GM12878 (cell line): ENCODE results near the gene SMIM44. TPM values are rescaled to one million over a fixed set of nuclear protein-coding genes. Genes with fewer than 3 reads are reported as not detected.

Source experiments
- ATAC-seq: fragments of 200-7000 bp; cut with Tn5 transposase; 3 replicates; pipeline ENCODE4 v1.9.1; 2020; ENCODE audit warnings: mild to moderate bottlenecking, moderate library complexity
- BruUV-seq: library from RNA; stranded (reverse); fragments of 400-500 nt; replicated peaks from 2 replicates; lab custom pipeline; 2021; lab: Mats Ljungman, UMichigan
- CTCF ChIA-PET: fragments of 300-600 bp; sonication (Branson Sonifier 250); formaldehyde crosslinking; extraction: SDS; loops from one replicate; lab custom pipeline; 2021; ENCODE audit warnings: inconsistent platforms; lab: Yijun Ruan, JAX
- POLR2A ChIA-PET: fragments of 350-600 bp; formaldehyde crosslinking; extraction: SDS; loops from one replicate; lab custom pipeline; 2021; ENCODE audit warnings: inconsistent platforms; lab: Charles Lee
- RAD21 ChIA-PET: fragments of 300-600 bp; sonication (Branson Sonifier 250); formaldehyde crosslinking; loops from one replicate; lab custom pipeline; 2023; ENCODE audit warnings: antibody characterized with exemption; ENCODE audit not compliant: unreplicated experiment; lab: Charles Lee
- SMC1A ChIA-PET: fragments of 300-600 bp; sonication (Branson Sonifier 250); formaldehyde crosslinking; loops from one replicate; lab custom pipeline; 2023; ENCODE audit not compliant: unreplicated experiment, uncharacterized antibody; lab: Charles Lee
- DNase-seq: peaks from one replicate; pipeline ENCODE4 v3.0.0-alpha.2; 2011; ENCODE audit warnings: low read depth, low spot score
- FAIRE-seq: peaks from 3 replicates; lab custom pipeline; 2011; peaks lifted over from hg19 to GRCh38; lab: Jason Lieb, UNC
- H2AFZ ChIP-seq: 2 replicates; pipeline ENCODE4 v1.6.0; 2011; ENCODE audit warnings: low read depth, low read length, control low read depth; ENCODE audit not compliant: control insufficient read depth
- H3K27ac ChIP-seq: 2 replicates; pipeline ENCODE4 v1.5.1; 2011; ENCODE audit warnings: control low read depth; ENCODE audit not compliant: control insufficient read depth, insufficient read depth
- H3K27me3 ChIP-seq, 2 experiments: replicated peaks in 1 of 2; 2 replicates each; pipeline versions ENCODE4 v1.6.0 to v1.6.1; 2011; ENCODE audit warnings: low read length in 1 of 2; ENCODE audit not compliant: control insufficient read depth in 2 of 2, insufficient read depth in 2 of 2
- H3K36me3 ChIP-seq, 2 experiments: 2 replicates each; pipeline ENCODE4 v1.5.1; 2011; ENCODE audit warnings: low read length in 1 of 2; ENCODE audit not compliant: control insufficient read depth in 2 of 2, insufficient read depth in 2 of 2
- H3K4me1 ChIP-seq: 2 replicates; pipeline ENCODE4 v1.6.1; 2011; ENCODE audit warnings: mild to moderate bottlenecking, low read length, moderate library complexity, mixed read lengths; ENCODE audit not compliant: control insufficient read depth, insufficient read depth
- H3K4me2 ChIP-seq: 2 replicates; pipeline ENCODE4 v1.6.0; 2011; ENCODE audit warnings: control low read depth; ENCODE audit not compliant: control insufficient read depth, insufficient read depth
- H3K4me3 ChIP-seq: fragments of 200-600 bp; sonication (generic); 2 replicates; pipeline ENCODE4 v1.5.1; 2016
- H3K79me2 ChIP-seq: 2 replicates; pipeline ENCODE4 v1.6.0; 2011; ENCODE audit warnings: low read length; ENCODE audit not compliant: control insufficient read depth, insufficient read depth
- H3K9ac ChIP-seq: 2 replicates; pipeline ENCODE4 v1.8.0; 2011; ENCODE audit warnings: low read length, control low read depth, mixed read lengths; ENCODE audit not compliant: control insufficient read depth, insufficient read depth
- H3K9me3 ChIP-seq: replicated peaks from 3 replicates; pipeline ENCODE4 v1.5.1; 2011; ENCODE audit warnings: mild to moderate bottlenecking, low read length; ENCODE audit not compliant: control insufficient read depth, insufficient read depth
- H4K20me1 ChIP-seq: 2 replicates; pipeline ENCODE4 v1.6.0; 2011; ENCODE audit not compliant: control insufficient read depth, insufficient read depth
- BHLHE40 ChIP-seq, 2 experiments: fragments of 450-650 bp in 1 of 2; IDR thresholded peaks; 2 replicates each; pipeline ENCODE4 v1.6.1; 2011 to 2017; ENCODE audit warnings: low read depth in 2 of 2, borderline replicate concordance in 1 of 2, improper control_type of control experiment in 1 of 2, low read length in 1 of 2, mild to moderate bottlenecking in 1 of 2
- E4F1 ChIP-seq: fragments of 450-650 bp; IDR thresholded peaks from 2 replicates; pipeline ENCODE4 v1.6.1; 2018; ENCODE audit warnings: borderline replicate concordance, mild to moderate bottlenecking; ENCODE audit not compliant: partially characterized antibody
- EGR1 ChIP-seq, 2 experiments: IDR thresholded peaks; 1 replicate in 1 of 2; 2 replicates in 1 of 2; pipeline ENCODE4 v1.6.1; 2011 to 2012; ENCODE audit warnings: low read depth in 2 of 2, low read length in 2 of 2, borderline replicate concordance in 1 of 2, mild to moderate bottlenecking in 1 of 2, moderate library complexity in 1 of 2
- FOXM1 ChIP-seq: IDR thresholded peaks from 2 replicates; pipeline ENCODE4 v1.6.1; 2012; ENCODE audit warnings: low read depth, mild to moderate bottlenecking, inconsistent platforms, low read length, moderate library complexity
- KDM1A ChIP-seq: fragments of 200-600 bp; sonication (generic); IDR thresholded peaks from 2 replicates; pipeline ENCODE4 v1.6.1; 2016; ENCODE audit warnings: borderline replicate concordance
- NFIC ChIP-seq: IDR thresholded peaks from 2 replicates; pipeline ENCODE4 v1.6.1; 2012; ENCODE audit warnings: low read depth, mild to moderate bottlenecking, inconsistent platforms, low read length, moderate library complexity
- SREBF2 ChIP-seq: IDR thresholded peaks from 2 replicates; pipeline ENCODE4 v1.6.1; 2012; ENCODE audit warnings: mild to moderate bottlenecking, low read length
- USF2 ChIP-seq: IDR thresholded peaks from 2 replicates; pipeline ENCODE4 v1.6.1; 2011; ENCODE audit warnings: low read depth, low read length, improper control_type of control experiment, borderline replicate concordance
- YBX1 ChIP-seq: fragments of 450-650 bp; IDR thresholded peaks from 2 replicates; pipeline ENCODE4 v1.6.1; 2016; ENCODE audit warnings: antibody characterized with exemption
- ZZZ3 ChIP-seq: IDR thresholded peaks from 2 replicates; pipeline ENCODE4 v1.6.1; 2011; ENCODE audit warnings: low read depth; ENCODE audit not compliant: control insufficient read depth, insufficient read length
- WGBS: methylation state at CpG from one replicate; pipeline ENCODE4 v1.1.6; 2016; ENCODE audit warnings: low lambda C conversion rate; ENCODE audit not compliant: insufficient replicate concordance, insufficient coverage; ENCODE audit errors: missing lambda C conversion rate; 5-methylcytosine and 5-hydroxymethylcytosine counted together
- in situ Hi-C: fragments of 300-500 bp; cut with MboI; formaldehyde crosslinking; loops from 9 replicates; pipeline ENCODE4 v1.14.3; 2018; ENCODE audit warnings: mixed read lengths
- intact Hi-C: fragments of 100-400 bp; cut with micrococcal nuclease; formaldehyde crosslinking; loops from one replicate; pipeline ENCODE4 v1.14.2; 2022; ENCODE audit not compliant: unreplicated experiment
- polyA plus RNA-seq, 11 experiments: library from polyadenylated mRNA; depleted of rRNA in 4 of 11; unstranded in 6 of 11; stranded (reverse) in 5 of 11; fragments of >200 nt; fragmentation: Nextera tagmentation in 4 of 11; fragmentation: Illumina TruSeq in 1 of 11; extraction: Ambion mirVana in 4 of 11; extraction: Trizol in 1 of 11; gene quantifications; 1 replicate in 1 of 11; 2 replicates in 10 of 11; pipeline versions ENCODE4 v1.2.1 to v1.2.3, GENCODE V29; 2011 to 2016; ENCODE audit warnings: inconsistent platforms in 2 of 11, missing spikeins in 2 of 11, low read depth in 1 of 11
- total RNA-seq, 4 experiments: library from RNA; depleted of rRNA in 3 of 4; stranded (reverse); fragments of >200 nt in 3 of 4; fragmentation: Illumina TruSeq in 1 of 4; extraction: Trizol in 1 of 4; gene quantifications; 2 replicates each; pipeline versions ENCODE4 v1.2.1 to v1.2.3, GENCODE V29; 2013 to 2021

Gene SMIM44
- total and polyA plus RNA-seq, 10 of the 15 experiments (the other 5 are each of a cell fraction or from before 2014, with no cell fraction given), result not detected

GRCh38 chr19:3493651-3494050, 10.4 kb upstream of the SMIM44 start:
- ChIA-PET CTCF (interaction anchor here (0.8 kb wide), 1 partner anchor 189 kb away, joined by 3 read pairs; no protein-coding TSS in a partner anchor), RAD21 (no interaction called here), POLR2A (no interaction called here), SMC1A (no interaction called here)
- Histone ChIP-seq H3K4me1 (no peaks in the 10 kb centered on the region), H2AFZ (no peak overlapping the region), H3K27me3 (no peaks in the 10 kb centered on the region), H3K79me2 (no peaks in the 10 kb centered on the region; the same call in none of the 2 replicates), H3K9me3 (no peaks in the 10 kb centered on the region; the same call in 2 of the 3 replicates), H3K27ac (no peak overlapping the region), H3K4me2 (no peak overlapping the region), H3K4me3 (no peak overlapping the region), H3K36me3 (peaks cover 6 to 19% of the 10 kb centered on the region in 2 experiments), H3K9ac (no peak overlapping the region), H4K20me1 (no peaks in the 10 kb centered on the region)
- FAIRE-seq, result no peak
- BruUV-seq, result no TSS peak
- no peak for ATAC-seq
- TF ChIP-seq NFIC (no peak), E4F1 (no peak)
- intact Hi-C loops (no loop called here), in situ Hi-C loops (no loop called here)
- WGBS, result 98% methylated on average over 13 of the region's 14 CpGs
- DNase-seq, result no peak

- Histone ChIP-seq H3K36me3 (peaks cover 6 to 19% of the 10 kb centered on the region in 2 experiments), H3K27me3 (no peaks in the 10 kb centered on the region), H3K9ac (no peak overlapping the region), H3K79me2 (no peaks in the 10 kb centered on the region; the same call in 1 of the 2 replicates), H3K4me1 (no peaks in the 10 kb centered on the region), H3K9me3 (no peaks in the 10 kb centered on the region; the same call in 2 of the 3 replicates), H3K27ac (no peak overlapping the region), H3K4me2 (no peak overlapping the region), H2AFZ (no peak overlapping the region), H3K4me3 (no peak overlapping the region), H4K20me1 (no peaks in the 10 kb centered on the region)
- BruUV-seq, result no TSS peak
- POLR2A ChIA-PET, result no interaction called here
- intact Hi-C loops (no loop called here), in situ Hi-C loops (no loop called here)
- WGBS, result 94% methylated on average over 16 of the region's 16 CpGs
- CTCF ChIA-PET, result no interaction called here
- no peak for ATAC-seq
- SMC1A ChIA-PET, result no interaction called here
- DNase-seq, result no peak
- no peak for FAIRE-seq
- RAD21 ChIA-PET, result no interaction called here
- TF ChIP-seq KDM1A (no peak), EGR1 (IDR thresholded peaks at IDR 0.05; ENCODE audit: borderline replicate concordance in 1 of 2, low read depth in 2 of 2, low read length in 2 of 2) (no peak), YBX1 (no peak), FOXM1 (no peak), USF2 (no peak), SREBF2 (no peak), BHLHE40 (IDR thresholded peaks at IDR 0.05; ENCODE audit: borderline replicate concordance in 1 of 2, low read depth in 2 of 2, low read length in 1 of 2) (no peak), ZZZ3 (no peak)
These were observed 9.7 kb upstream of the SMIM44 start for GRCh38 chr19:3492919-3493318.
